SU-DHL-6 (cell line): ENCODE results near the gene CRYBB1.

ENCODE experiments used
- CTCF ChIP-seq: fragments of 200-600 bp; sonication (generic); IDR thresholded peaks from one replicate; pipeline ENCODE4 v1.5.1; 2017; ENCODE audit warnings: antibody characterized with exemption, mild to moderate bottlenecking, low read length, moderate library complexity; ENCODE audit not compliant: insufficient read depth, poor library complexity, severe bottlenecking
- EZH2phosphoT487 ChIP-seq: fragments of 200-600 bp; sonication (generic), shearing (Covaris generic); conservative IDR thresholded peaks from 2 replicates; pipeline ENCODE4 v1.6.1; 2018; ENCODE audit warnings: mild to moderate bottlenecking, antibody characterized with exemption, low read length, moderate library complexity, mixed read lengths

- TF ChIP-seq CTCF (no peak), EZH2phosphoT487 (no peak)
Observed at GRCh38 chr22:26608129-26608528, 9.7 kb downstream of the CRYBB1 start.
